HG03039 (cell line): ENCODE measurements around the gene RAE1.
"Not testable (repeated sequence)": the region's sequence is repeated elsewhere in the genome, so short reads cannot be mapped to it uniquely, and the experiment has no call there.

Experiments used
- ATAC-seq: cut with Tn5 transposase; IDR thresholded peaks from one replicate; pipeline ENCODE4 v1.9.1; 2021; ENCODE audit warnings: mild to moderate bottlenecking, moderate library complexity; ENCODE audit not compliant: unreplicated experiment

The RAE1 gene

DNA sequence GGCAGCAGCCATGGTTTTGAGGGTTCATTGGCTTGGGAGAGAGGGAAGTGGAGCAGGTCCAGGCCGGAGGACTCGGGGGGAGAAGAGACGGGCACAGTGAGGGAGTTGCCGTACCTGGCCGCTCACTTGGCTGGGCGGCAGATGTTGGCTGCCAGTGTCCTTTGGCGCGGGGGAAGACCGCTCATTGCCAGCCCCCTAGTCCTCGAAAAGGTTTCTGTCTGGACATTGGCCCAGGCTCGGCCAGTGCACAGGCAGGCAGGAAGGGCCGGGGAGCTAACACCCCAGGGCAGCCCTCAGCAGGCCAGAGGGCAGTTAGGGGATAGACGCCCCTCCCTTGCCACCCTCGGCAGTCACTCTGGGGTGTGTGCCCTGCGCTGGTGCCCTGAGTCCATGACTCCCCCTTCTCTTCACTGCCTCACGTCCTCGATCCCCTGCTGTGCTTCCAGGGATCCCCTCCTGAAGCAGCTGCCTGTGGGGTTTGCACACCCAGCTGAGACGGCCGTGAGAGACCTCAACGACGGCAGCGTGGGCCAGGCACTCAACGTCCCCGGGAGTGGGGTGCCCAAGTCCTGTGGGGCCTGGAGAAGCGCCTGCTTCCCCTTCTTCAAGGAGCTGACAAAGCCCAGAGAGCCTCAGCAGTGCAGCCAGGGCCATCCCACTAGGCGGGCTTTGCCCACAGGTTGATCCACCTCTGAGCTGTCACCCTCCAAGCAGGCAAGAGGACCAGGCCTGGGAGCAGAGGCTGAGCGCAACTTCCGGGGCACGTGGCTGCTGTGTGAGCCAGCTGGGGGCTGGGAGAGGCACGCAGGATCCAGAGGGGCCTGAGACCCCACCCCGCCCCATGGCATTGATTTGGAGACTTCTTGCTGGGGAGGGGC lies 60.6 kb downstream of the RAE1 start:
- ATAC-seq, result no peak

DNA sequence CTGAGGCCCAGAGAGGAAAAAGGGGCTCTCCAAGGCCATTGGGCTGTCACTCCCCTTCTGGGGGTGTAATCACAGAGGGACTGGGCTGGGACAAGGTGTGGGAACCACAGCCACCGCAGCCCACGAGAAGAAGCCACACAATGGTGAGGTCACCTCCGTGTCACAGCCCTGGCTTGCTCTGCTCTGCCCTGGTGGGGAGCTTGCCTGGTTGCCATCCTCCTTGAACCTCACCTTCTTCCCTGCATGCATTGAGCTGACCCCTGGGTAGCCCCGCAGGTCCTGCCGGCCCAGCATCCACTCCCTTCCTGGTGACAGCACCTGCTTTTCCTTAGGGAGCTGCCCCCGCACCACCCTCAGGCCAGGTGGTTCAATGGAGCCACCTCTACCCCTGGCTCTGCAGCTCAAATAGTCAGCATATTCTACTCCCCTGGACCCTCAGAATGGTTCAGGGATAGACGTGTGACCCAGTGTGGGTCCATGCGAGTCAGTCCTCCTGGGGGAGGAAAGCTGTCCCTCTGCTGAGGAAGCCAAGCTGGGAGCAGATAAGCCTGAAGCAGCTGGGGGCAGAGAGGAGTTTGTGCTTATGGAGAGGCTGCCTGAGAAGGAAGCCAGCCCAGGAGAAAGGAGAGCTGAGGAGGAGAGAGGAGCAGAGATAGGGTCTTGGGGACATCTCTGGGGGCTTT lies 61.4 kb downstream of the RAE1 start:
- no peak for ATAC-seq

DNA sequence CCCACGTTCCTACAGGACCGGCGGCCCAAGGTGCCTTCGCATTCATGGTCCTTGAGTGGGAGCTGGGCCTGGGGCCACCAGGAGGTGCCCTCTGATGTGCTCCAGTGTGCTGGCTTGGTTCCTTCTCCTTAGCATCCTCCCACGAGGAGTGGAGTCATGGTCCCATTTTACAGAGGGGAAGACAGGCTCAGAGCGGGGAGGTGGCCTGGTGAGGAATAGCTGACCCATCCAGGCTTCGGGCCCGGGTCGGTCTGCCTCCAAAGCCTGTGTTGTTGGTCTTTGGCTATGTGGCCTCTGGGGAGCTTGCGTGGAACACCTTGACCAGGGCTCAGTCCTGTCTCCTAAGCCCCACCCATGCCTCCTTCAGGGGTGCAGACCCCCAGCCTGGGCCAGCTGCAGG lies 62.9 kb downstream of the RAE1 start:
- no peak for ATAC-seq

DNA sequence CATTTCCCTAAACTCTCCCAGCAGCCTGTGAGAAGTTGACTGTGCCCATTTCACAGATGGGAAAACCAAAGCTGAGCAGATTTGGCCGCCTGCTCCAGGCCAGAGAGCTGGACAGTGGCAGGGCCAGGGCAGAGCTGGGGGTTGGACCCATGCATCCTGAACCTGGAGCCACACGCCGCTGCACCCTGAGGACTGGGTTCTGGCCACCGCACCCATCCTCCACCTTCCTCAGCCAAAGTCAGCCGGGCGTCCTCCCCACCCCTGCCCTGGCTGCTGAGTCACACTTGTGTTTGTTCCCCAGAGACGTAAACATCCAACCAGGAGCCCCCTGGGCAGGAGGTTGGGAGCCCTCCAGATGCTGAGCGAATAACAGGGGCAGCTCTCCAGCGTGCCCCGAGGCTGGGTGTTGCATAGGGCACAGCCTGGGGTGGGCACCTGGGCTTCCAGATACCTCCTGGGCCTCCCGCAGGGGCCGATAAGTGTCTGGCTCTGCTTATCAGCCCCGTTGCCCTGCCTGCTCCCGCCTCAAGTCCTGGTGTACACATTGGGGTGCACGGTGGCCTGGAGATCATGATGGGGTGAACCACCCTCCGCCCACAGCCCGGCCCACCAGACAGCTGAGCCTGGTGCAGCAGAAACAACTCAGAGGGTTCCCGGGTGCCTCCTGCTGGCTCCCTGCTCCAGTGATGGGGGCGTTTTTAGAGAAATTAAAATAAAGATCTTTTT lies 64.0 kb downstream of the RAE1 start:
- no peak for ATAC-seq

DNA sequence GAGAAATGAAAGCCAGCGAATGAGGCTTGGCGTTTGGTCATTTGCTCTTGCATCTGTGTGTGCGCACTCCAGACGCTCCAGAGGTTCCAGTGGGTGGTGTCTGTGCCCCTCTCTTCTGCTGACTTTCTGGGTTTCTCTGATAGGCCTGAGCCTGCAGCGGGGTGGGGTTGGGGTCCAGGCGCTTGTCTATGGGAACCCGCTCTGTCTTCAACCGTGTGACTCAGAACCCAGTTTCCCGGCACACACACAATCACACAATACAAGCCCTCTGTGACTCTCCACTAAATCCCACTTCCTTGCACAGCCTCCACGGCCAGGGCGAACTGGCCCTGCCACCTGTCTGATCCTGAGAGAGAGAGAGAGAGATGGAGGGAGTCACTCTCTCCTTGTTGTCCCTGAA lies 64.7 kb downstream of the RAE1 start:
- ATAC-seq, result no peak

DNA sequence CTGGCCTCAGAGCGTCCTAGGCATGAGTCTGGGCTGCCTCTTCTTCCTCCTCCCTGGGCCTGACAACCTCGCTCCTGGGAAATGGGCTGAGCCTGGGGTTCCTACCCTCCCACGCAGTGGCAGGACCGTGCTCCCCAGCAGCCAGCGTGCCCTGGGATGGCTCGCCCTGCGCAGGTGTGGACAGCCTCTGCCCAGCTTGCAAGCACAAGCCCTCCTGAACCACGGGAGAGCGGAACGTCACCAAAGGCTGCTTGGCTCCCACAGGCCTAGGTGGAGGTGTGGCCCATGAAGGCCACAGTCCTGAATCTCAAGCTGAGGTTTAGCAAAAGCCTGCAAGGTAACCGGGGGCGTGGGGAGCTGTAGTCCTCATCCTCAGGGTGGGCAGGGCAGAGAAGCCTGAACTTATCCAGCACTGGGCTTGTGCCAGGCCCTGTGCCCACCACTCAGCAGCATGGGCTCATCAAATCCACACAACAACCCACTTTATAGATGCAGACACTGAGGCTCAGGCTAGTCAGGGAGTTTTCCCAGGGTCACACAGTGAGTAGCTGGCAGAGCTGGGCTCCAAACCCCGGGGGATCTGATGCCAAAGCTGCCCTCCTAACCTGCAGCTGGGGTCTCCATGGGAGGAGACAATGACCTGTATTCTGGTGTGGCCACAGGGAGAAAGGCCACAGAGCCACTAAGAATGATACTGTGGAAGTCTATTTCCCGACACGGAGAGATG lies 65.4 kb downstream of the RAE1 start:
- no peak for ATAC-seq

DNA sequence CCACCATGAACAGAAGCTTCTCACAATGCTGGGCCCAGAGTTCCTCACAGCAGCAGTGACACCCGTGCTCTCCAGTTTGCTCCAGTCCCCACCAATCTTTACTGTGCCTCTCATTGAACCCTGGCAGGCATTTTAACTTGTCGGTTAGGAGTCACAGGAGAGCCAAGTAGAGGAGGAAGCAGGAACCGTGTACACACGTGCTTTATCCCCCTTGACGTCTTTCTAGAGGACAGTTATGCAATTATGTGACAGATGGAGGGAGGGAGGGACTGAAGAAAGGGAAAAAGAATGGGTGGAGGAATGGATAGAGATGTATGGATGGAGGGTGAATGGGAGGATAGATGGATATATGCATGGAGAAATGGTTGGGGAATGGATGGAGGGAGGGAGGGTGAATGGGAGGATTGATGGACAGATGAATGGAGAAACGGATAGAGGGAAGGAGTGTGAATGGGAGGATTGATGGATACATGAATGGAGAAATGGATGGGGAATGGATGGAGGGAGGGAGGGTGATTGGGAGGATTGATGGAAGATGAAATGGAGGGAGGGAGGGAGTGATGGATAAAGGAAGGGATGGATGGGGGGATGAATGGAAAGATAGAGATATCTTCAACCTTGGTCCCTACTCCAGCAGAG lies 66.1 kb downstream of the RAE1 start:
- ATAC-seq, result no peak

DNA sequence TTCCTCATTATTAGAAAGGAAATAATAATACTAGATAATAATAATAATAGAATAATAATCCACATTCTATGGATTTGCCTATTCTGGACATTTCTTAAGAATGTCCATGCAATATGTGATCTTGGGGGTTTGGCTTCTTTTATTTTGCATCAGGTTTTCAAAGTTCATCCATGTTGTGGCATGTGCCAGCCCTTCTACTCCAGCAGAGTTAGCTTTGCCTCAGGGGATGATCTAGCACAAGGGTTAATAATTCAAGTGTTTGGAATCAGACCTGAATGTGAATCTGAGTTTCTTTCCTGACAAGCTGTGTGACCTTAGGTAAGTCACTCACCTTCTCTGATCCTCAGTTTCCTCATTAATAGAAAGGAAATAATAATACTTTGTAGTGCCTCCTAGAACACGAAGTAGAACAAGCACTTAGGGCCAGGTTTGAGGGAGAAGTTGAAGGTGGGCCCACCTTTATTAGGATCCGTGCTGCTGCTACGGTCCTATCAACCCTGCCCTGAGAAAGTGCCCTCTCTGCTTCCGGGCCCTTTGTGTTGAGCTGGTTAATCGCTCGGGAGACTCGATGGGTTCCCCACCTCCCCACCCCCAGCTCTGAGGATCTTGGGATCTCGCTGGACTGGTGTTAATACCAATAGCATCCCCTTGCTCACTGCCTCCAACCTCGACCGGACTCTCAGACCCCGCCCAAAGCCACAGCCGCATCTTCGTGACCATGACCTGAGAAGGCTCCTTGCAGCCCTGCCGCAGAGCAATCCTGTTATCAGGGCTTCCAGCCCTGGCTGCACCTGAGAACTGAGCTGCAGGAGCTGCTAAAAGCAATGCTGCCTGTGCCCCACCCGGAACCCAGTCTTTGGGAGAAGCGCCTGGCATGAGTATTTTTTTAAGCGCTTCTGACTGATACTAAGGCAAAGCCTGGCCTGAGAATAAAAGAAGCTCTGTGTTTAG lies 67.0 kb downstream of the RAE1 start:
- no peak for ATAC-seq

DNA sequence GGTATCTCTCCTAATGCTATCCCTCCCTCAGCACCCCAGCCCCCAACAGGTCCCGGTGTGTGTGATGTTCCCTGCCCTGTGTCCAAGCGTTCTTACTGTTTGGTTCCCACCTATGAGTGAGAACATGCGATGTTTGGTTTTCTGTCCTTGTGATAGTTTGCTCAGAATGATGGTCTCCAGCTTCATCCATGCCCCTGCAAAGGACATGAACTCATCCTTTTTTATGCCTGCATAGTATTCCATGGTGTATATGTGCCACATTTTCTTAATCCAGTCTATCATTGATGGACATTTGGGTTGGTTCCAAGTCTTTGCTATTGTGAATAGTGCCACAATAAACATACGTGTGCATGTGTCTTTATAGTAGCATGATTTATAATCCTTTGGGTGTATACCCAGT lies 68.4 kb downstream of the RAE1 start:
- ATAC-seq, result not testable (repeated sequence)

DNA sequence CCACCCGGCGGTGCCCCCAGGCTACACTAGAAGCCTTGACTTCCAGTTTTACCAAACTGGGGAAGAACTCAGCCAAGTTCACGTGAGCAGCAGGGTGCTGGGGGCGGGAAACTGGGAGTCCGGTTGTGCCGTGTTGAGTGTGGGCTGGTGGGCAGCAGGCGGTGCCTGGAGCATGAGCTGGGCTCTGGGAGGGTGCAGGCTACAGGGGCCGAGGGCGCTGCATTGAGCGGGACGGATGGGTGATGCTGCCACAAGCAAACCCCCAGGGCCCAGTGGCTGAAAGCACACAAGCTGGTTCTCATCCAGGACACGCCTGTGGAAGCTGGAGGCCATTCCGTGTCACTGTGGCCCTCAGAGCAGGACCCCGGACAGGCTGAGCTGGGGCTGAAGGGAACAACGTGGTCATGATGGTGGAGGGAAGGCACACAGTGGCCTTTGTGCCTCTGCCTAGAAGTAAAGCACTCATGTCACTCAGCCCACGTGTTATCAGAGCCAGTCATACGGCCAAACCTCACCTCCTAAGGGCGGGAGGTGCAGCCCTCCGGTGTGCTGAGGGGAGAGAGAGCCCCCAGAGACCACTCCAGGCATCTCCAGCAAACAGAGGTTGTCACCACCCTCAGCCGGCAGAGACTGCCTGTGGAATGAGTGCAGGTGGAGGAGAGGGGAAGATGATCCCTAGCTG lies 69.7 kb downstream of the RAE1 start:
- ATAC-seq, result no peak

DNA sequence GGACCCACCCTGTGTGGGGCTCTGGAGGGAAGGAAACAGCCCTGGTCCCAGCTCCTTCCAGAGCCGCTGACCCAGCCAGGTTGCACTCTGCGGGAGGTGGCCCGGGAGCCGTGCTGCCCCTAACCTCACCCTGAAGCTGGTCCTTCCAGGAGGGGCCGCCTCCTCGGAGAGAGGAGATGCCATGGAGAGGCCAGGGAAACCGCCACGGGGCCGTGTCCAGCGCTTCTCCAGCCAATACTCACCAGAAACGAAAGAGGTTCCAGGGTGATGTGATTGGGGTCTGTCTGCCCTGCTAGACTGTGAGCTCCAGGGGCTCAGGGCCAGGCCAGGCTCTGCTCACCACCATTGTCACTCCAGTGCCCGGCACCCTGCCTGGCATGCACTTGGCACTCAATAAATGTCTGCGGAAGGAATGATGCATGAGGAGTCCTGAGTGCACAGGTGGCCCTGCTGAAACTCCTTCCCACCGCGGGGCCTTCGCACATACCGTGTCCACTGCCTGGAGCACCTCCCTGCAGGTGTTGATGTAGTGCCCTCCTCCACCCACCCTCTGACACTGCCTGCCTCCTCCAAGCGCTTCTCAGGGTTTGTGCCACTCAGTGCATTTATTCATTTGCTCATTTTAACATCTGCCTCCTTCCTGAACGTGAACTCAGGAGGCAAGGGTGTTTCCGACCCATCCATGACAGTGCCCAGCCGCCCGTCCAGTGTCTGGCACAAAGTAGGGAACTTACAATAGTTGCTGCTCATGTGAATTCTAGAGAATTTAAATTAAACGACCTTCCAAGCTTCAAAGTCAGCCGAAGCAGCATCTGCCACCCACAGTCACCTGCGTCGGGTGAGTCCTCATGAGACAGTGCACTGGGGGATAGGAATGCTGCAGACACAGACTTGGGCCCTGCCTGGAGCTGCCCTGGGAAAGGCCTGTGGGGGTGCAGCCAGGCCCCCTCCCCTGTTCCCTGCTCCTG lies 70.5 kb downstream of the RAE1 start:
- no peak for ATAC-seq

DNA sequence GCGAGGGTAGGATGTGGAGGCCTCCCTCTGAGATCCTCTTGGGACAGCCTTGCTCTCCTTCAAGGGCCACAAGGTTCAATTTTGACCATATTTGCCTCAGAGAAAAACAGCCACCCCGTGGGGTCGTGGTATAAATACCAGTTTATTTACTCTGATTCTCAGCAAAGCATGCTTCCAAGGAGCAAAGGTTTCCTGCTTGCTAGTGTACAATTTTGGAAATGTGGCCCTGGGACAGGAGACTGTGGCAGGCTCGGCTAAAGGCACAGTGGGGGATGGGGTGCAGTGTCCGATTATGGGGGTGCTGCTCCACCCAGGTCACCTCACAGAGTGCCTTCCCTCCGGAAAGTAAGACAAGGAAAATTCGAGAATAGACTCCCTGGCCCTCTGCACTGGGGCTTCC lies 71.2 kb downstream of the RAE1 start:
- no peak for ATAC-seq

DNA sequence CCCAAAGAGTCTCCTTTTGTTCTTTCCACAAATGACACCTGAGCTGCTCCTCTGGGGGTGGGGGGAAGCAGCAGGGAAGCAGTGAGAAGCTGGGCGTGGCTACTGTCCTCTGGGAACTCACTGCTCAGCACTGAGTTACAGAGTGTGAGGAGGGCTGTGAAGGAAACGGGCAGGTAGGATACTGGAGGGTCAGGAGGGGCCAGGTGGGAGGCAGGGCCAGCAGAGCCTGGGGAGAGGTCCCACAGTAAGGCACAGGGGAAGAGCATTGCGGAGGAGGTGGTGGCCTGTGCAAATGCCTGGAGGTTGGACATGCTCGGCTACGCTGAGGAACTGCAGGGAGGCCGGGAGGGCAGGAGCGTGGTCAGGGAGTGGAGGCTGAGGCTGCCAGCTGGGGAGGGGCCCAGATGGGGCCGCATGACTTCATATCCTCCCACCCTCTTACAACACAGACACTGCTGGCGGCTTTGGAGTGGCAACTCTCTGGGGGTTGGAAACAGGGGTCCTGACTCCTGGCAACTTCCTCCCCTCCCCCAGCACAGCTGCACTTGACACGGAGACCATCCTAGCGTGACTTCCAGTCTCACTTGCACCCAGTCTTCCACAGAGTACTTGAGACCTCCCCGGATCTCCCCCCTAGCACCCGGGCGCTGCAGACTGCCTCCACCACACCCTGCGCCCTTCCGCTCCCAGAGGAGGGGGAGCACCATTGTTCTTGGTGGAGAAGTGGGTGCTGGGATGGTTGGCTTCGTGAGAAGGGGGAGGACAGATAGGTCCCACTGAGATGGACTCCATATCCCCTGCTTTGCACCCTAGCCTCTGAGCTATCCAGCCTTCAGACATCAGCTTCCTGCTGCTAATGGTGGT lies 74.3 kb downstream of the RAE1 start:
- no peak for ATAC-seq

DNA sequence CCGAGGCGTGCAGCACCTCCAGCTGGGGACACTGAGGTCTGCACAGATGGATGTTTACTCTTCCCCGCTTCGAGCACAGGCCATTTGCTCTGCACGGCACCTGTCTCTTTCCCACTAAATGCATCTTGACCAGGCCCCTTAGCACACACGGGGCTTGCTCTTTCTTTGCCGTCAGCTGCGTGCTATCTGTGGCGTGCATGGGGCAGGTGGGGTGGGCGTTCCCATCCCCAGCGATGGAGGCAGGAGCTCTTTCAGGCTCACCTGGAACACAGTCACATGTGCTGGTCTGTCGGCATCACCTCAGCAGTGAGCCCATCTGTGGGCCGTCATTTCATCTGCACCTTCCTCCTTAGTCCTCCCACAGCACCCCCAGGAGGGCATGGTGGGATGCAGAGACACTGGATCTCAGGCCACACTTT lies 75.2 kb downstream of the RAE1 start:
- no peak for ATAC-seq

DNA sequence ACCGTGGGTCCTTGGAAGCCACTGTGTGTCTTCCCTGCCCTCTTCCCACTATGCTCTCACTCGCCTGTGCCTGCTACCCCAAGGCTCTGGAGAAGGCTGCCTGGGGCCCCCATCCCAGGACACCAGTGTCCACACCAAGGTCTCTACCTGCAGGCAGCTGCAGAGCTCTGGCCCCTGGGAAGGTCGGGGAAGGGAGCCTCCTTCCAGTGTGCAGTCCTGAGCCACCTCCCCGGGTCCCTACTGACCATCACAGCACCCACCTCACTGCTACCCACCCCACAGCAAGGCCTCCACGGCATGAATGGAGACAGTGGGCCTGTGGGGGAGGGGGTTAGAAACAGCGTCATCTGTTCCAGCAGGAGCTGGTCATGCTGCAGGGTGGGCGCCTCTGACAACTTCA lies 75.8 kb downstream of the RAE1 start:
- no peak for ATAC-seq

DNA sequence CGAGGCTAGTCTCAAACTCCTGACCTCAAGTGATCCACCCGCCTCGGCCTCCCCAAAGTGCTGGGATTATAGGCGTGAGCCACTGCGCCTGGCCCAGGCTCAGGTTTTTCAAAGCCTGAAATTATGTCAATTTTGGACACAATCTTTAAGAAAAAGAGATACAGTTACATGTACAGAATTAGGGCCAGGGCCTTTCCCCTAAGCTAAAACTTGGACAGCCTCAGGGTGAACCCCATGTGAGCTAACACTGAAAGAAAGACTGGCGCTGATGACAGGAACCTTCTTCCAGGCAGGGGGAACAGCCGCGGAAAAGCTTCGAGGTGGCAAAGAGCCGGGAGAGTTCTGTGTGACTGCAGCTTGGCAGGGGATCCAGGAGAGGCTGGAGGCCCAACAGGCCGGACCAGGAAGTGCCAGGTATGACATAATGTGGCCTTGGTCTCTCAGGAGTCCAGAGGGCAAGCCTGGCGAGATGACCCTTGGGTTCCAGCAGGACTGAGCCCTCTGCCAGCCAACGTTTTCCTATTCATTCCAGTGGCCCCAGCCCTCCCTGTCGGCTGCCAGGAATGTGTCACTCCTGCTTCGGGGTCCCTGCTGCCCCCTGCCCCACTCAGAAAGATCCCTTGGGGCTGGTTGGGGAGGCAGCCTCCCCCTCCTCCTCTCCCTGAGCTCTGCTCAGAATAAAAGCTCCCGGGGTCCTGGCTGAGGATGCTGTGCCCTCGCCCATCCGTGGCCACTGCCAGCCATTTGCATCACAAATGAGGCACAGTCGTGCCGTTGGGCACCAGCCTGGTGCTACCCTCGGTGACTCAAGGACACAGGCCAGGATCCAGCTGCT lies 77.5 kb downstream of the RAE1 start:
- no peak for ATAC-seq
